HL-60 (cell line): ENCODE measurements around the gene EVA1C.
A peak's percentile ranks its signal among the peaks of the same experiment; 100 is the strongest.

Experiments
- DNase-seq, 2 experiments: peaks; one replicate each; pipeline ENCODE4 v3.0.0-alpha.2; 2010 to 2020; ENCODE audit warnings: low read depth in 1 of 2, low spot score in 1 of 2
- H3K27ac ChIP-seq: fragments of 250-450 bp; sonication (Bioruptor Pico); replicated peaks from 2 replicates; pipeline ENCODE4 v1.5.1; 2020; ENCODE audit warnings: mild to moderate bottlenecking, moderate library complexity
- H3K27me3 ChIP-seq: fragments of 250-450 bp; sonication (Bioruptor Pico); 2 replicates; pipeline ENCODE4 v1.5.1; 2021; ENCODE audit warnings: mild to moderate bottlenecking, moderate library complexity; ENCODE audit not compliant: insufficient read depth, poor library complexity, severe bottlenecking
- H3K4me3 ChIP-seq: replicated peaks from 2 replicates; pipeline ENCODE4 v1.5.1; 2011; ENCODE audit warnings: mild to moderate bottlenecking, control low read depth, low read length; ENCODE audit not compliant: insufficient read depth
- CTCF ChIP-seq: IDR thresholded peaks from one replicate; pipeline ENCODE4 v1.5.1; 2011; ENCODE audit warnings: low read length, control low read depth, inconsistent platforms; ENCODE audit not compliant: insufficient read depth
- GABPA ChIP-seq: IDR thresholded peaks from 2 replicates; pipeline ENCODE4 v1.6.1; 2012; ENCODE audit warnings: low read depth
- POLR2AphosphoS5 ChIP-seq: IDR thresholded peaks from 2 replicates; pipeline ENCODE4 v1.6.1; 2012; ENCODE audit warnings: low read depth
- REST ChIP-seq: IDR thresholded peaks from 2 replicates; pipeline ENCODE4 v1.6.1; 2012; ENCODE audit warnings: low read depth; ENCODE audit not compliant: insufficient replicate concordance
- SPI1 ChIP-seq: IDR thresholded peaks from 2 replicates; pipeline ENCODE4 v1.6.1; 2012; ENCODE audit warnings: low read depth, mild to moderate bottlenecking, borderline replicate concordance

The EVA1C gene

GRCh38 chr21:32547018-32547417 lies 134.5 kb downstream of the EVA1C start:
- no peak overlapping the region for H3K27ac ChIP-seq
- no peak overlapping the region for H3K4me3 ChIP-seq
- H3K27me3 ChIP-seq, result no peaks in the 10 kb centered on the region
- no peak for TF ChIP-seq CTCF
- no peak for TF ChIP-seq POLR2AphosphoS5
- TF ChIP-seq REST, result no peak
- TF ChIP-seq GABPA, result no peak
- no peak for TF ChIP-seq SPI1
- DNase-seq, result no peak

GRCh38 chr21:32548978-32549377 lies 136.5 kb downstream of the EVA1C start:
- TF ChIP-seq GABPA (no peak), REST (no peak), SPI1 (no peak), POLR2AphosphoS5 (no peak), CTCF (no peak)
- DNase-seq, result no peak
- Histone ChIP-seq H3K27ac (no peak overlapping the region), H3K4me3 (no peak overlapping the region), H3K27me3 (no peaks in the 10 kb centered on the region)

- no peak for DNase-seq
- TF ChIP-seq GABPA, result no peak
- peak; percentile 19; the same call in 1 of the 2 replicates for TF ChIP-seq SPI1
These were observed 136.9 kb downstream of the EVA1C start for GRCh38 chr21:32549440-32549839.

GRCh38 chr21:32549886-32550285 lies 137.4 kb downstream of the EVA1C start:
- H3K27ac ChIP-seq, result no peak overlapping the region
- no peak overlapping the region for H3K4me3 ChIP-seq
- H3K27me3 ChIP-seq, result no peaks in the 10 kb centered on the region
- no peak for DNase-seq
- TF ChIP-seq SPI1 (no peak), GABPA (no peak), REST (no peak), POLR2AphosphoS5 (no peak), CTCF (no peak)

More at GRCh38 chr21:32549440-32549839, 136.9 kb downstream of the EVA1C start:
- H3K27me3 ChIP-seq, result no peaks in the 10 kb centered on the region
- H3K27ac ChIP-seq, result no peak overlapping the region
- no peak overlapping the region for H3K4me3 ChIP-seq
